NCI-H82 treated with DMSO at 0.1 percent for 48 hours (cell line): ENCODE measurements around the gene OPHN1.
"Not testable (repeated sequence)": the region's sequence is repeated elsewhere in the genome, so short reads cannot be mapped to it uniquely, and the experiment has no call there.

Experiments
- DNase-seq: peaks from one replicate; lab custom pipeline; 2025; ENCODE audit not compliant: unreplicated experiment; lab: John Stamatoyannopoulos, UW

The OPHN1 gene

GRCh38 chrX:68083510-68083909 is 349.8 kb downstream of the OPHN1 start:
- DNase-seq: no peak

DNA sequence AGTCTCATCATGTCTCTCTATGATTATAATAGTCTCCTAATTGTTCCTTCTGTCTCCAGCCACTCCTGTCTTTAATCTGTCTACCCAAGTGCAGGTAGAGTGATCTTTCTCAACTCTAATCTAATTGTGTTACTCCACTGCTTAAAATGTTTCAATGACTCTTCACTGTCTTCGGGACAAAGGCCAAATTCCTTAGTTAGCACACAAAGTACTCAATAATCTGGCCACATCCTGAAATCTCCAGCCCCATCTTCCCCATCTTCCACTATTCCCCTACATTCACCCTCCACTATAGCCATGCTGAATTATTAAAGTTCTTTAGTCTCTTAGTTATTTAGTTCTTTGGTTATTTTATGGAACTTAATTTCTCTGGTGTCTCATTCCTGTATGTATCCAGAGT is 353.3 kb downstream of the OPHN1 start:
- no peak for DNase-seq

DNA sequence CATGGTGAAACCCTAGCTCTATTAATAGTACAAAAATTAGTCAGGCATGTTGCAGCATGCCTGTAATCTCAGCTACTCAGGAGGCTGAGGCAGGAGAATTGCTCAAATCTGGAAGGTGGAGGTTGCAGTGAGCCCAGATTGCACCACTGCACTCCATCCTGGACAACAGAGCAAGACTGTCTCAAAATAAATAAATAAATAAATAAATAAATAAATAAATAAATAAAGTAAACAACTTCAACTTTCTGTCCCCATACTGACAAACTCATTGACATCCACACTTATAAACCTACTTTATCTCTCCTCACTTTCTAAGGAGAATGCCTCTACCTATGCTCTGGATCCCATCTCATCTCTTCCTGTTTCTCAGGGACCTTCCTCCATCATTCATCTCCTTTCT is 354.5 kb downstream of the OPHN1 start:
- DNase-seq: not testable (repeated sequence)

- no peak for DNase-seq
Observed at GRCh38 chrX:68077378-68077777, 355.9 kb downstream of the OPHN1 start.

- DNase-seq: no peak
Observed at GRCh38 chrX:68072041-68072440, 361.3 kb downstream of the OPHN1 start.

GRCh38 chrX:68070119-68070518 is 363.2 kb downstream of the OPHN1 start:
- DNase-seq: not testable (repeated sequence)

- no peak for DNase-seq
Observed at GRCh38 chrX:68061206-68061535, 372.1 kb downstream of the OPHN1 start.

- no peak for DNase-seq
Observed at GRCh38 chrX:68060506-68061205, 372.6 kb downstream of the OPHN1 start.

DNA sequence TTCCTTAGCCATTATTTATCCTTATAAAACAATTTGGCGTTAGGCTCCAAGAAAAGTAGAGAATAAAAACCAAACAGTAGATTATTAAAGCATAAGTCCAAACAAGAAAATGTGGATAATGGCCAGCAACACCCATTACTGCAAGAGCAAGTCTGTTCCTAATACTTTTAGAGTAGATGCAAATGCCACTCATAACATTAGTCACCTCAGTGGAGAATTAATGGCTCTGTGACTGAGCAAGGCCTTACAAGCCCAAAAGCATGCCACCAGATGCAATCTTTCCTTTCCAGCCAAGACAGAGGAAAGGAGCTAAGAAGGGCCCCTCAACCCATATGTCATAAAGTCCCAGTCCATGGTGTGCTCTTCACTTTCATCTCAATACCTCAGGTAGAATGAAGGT is 373.8 kb downstream of the OPHN1 start:
- no peak for DNase-seq

- no peak for DNase-seq
Observed at GRCh38 chrX:68049466-68049865, 383.8 kb downstream of the OPHN1 start.

DNA sequence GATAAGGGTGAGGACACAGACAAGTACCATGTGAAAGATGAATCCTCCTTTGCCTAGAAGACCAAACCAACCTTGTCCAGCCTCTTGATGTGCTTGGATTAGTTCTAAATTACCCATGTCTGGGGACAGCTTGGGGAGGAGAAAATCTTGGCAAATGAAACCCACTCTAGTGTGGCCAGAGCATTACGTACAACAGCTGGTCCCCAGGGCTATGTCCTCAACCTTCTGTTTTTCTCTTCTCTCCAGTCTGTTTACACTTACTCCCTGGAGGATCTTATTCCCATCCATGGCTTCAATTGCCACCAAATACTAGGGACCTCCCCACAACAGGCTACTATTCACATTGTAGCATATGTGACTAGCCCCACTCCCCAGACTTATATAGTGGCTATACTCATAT is 384.5 kb downstream of the OPHN1 start:
- DNase-seq: no peak

- no peak for DNase-seq
Observed at GRCh38 chrX:68045008-68045577, 388.2 kb downstream of the OPHN1 start.

- DNase-seq: no peak
Observed at GRCh38 chrX:68043713-68044438, 389.4 kb downstream of the OPHN1 start.

DNA sequence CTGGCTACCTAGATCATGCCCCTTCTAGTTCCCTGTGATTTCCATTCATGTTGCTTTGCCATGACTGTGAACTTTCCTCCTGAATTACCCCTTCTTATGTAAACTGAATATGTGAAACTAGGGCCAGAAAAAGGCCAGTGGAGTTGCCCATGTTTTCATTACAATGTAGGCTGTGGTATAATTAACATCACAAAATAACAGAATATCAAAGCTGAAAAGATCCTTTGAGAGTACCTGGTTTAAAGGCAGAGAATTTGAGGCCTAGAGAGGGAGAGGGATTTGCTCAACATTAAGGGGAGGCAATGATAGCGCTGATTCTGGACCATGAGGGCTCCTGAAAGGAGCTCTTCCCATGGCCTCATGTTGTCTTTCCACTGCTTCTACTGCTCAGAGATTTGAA is 392.2 kb downstream of the OPHN1 start:
- no peak for DNase-seq

DNA sequence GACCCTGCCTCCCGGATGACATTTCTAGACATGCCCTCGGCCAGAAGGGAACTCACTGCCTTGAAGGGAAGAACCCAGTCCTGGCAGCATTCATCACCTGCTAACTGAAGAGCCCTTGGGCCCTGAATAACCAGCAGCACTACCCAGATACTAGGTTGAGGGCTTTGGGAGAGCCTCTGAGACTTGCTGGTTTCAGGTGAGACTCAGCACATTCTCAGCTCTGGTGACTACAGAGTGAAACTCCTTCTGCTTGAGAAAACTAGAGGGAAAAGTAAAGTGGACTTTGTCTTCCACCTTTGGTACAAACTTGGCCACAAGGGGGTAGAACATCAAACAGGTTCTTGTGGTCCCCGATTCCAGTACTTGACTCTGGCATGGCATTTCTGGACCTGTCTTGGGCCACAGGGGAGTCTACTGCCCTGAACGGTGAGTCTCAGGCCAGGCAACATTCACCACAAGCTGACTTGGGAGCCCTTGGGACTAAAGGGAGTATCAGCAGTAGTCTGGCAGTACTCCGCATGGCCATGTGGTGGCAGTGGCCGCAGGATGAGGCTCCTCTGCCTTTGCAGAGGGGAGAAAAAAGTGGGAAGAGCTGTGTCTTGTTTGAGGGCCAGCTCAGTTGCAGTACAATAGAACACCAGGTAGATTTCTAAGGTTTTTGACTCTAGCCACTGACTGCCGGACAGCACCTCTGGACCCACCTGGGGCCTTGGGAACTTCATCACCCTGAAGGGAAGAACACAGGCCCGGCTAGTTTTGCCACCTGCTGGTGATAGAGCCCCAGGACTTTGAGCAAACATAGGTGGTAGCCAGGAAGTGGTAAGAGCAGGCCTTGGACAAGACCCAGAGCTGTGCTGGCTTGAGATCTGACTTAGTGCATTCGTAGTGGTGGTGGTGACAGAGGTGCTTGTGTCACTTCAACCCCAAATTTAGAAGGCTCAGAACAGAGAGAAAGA is 414.8 kb downstream of the OPHN1 start:
- DNase-seq: no peak

GRCh38 chrX:67998540-67998939 is 434.8 kb downstream of the OPHN1 start:
- no peak for DNase-seq
